Measurements from ENCODE around the gene UNK.
"Not testable (repeated sequence)": the region's sequence is repeated elsewhere in the genome, so short reads cannot be mapped to it uniquely, and the experiment has no call there.

Gene UNK

GRCh38 chr17:75853433-75853832, 68.8 kb downstream of the UNK start:
- DNase-seq (ENCODE audit: low read depth), result no peak

DNA sequence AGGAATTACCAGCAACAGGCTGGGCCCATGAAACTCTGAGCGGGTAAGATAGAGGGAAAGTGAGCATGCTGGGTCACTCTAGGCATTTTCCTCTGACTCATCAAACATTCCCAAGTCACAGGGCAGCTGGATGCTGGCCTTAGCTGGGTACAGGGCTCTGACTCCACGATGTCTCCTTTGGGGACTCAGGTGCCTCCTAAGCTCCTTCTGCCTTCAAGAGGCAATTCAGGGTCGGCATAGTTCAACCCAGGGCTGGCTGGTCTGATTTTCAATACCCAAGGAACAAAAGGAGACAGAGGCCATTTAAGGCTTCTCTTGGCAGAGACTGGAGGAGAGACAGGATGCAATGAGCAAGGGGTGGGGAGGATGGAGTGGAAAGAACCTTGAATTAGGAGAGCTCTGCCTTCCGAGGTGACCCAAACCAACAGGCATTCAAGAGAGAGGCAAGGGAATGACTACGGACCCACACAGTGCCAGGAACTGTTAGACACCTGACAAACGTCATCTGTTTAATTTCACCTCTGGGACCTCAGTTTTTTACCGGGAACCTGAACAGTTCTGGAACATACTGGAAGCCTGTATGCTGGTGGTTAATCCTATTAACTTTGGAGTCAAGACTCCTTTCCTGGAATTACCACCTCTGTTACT, 69.6 kb downstream of the UNK start:
- DNase-seq (ENCODE audit: low read depth), result no peak

GRCh38 chr17:75854881-75855309, 70.3 kb downstream of the UNK start:
- no peak for DNase-seq (ENCODE audit: low read depth)

GRCh38 chr17:75855310-75856061, 70.9 kb downstream of the UNK start, which contains the start of gene WBP2:
TSS of gene WBP2 (minus strand) at chr17:75855335. CDS start at chr17:75855297, 38 bp downstream.
- DNase-seq (ENCODE audit: low read depth), result peak; percentile 95

GRCh38 chr17:75856062-75856756, 71.6 kb downstream of the UNK start:
- DNase-seq (ENCODE audit: low read depth), result no peak

GRCh38 chr17:75859358-75859757, 74.8 kb downstream of the UNK start:
- DNase-seq (ENCODE audit: low read depth), result not testable (repeated sequence)

- no peak for DNase-seq (ENCODE audit: low read depth)
Observed at GRCh38 chr17:75861927-75862317, 77.3 kb downstream of the UNK start.

DNA sequence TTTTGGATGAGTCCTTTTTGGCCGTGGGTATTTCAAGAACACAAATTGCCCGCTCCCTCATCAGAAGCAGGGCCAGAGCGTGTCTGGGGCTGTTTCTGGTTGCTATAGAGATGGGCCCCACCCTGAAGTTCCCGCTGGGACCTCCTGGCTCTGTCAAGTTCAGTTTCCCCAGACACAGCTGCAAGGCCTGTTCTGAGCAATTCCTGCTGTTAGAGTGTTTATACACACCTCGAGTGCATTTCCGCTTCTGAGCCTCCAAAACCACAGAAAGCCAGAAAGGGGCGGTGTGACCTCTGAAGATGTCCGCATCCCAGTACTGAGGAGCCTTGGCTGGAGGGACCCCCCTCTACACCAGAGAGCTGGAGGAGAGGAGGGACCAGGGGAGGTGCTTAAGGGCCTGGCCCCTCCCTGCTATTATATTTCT, 79.9 kb downstream of the UNK start:
- no peak for DNase-seq (ENCODE audit: low read depth)

GRCh38 chr17:75864887-75865286, 80.3 kb downstream of the UNK start:
- not testable (repeated sequence) for DNase-seq (ENCODE audit: low read depth)

- not testable (repeated sequence) for DNase-seq (ENCODE audit: low read depth)
Observed at GRCh38 chr17:75865404-75866188, 81.0 kb downstream of the UNK start.

- not testable (repeated sequence) for DNase-seq (ENCODE audit: low read depth)
Observed at GRCh38 chr17:75868730-75869281, 84.2 kb downstream of the UNK start.

GRCh38 chr17:75869282-75870141, 84.9 kb downstream of the UNK start:
- DNase-seq (ENCODE audit: low read depth), result no peak

DNA sequence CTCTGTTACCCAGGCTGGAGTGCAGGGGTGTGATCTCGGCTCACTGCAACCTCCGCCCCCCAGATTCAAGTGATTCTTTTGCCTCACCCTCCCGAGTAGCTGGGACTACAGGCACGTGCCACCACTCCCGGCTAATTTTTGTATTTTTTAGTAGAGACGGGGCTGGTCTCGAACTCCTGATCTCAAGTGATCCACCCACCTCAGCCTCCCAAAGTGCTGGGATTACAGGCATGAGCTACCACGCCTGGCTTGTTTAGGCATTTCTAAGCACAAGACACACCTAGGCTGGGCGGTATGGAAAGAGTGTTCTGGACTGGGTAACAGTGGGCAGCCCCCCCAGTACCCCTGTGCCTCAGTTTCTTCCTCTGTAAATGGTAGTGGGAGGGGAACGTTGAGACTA, 85.6 kb downstream of the UNK start:
- not testable (repeated sequence) for DNase-seq (ENCODE audit: low read depth)

DNA sequence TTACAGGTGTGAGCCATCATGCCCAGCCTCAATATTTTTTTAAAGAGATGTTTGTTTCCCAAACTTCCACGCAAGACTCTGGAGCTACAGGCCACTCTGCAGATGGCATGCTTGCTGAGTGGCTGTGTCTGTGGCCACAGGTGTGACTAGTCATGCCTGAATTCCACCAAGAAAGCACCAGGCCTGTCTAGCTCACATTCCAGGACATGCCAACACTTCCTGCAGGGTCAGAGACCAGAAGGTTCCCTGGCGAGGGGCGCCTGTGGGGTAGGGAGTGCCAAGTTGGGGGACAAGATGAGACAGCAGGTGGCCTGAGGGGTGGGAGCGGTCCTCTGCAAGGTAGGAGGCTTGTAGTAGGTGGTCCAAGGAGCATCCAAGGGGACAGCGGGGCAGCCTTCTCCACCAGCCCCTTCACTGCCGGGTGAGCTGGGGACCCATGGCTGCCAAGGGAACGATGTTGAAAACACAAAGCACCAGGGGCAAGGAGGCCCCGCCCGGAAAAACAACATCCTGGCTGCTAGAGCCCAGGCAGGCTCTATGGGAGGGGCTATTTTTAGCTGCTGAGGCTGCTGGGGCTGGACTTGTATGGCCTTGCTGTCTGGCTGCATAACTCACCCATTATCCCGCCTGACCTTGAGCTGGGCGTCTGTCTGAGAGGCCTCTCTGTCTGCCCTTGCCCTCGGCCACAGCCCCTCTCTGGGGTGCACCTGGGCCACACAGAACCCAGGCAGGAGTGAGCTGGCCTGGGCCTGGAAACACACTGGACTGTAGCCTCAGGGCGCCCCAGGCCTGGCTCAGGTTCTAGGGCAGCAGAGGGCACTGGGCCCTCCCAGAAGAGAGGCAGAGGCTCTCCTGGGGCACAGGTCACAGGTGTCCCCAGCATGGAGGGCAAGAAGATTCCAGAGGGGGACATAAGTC, 88.1 kb downstream of the UNK start:
- DNase-seq (ENCODE audit: low read depth), result no peak

GRCh38 chr17:75873587-75874322, 89.1 kb downstream of the UNK start:
- DNase-seq (ENCODE audit: low read depth), result no peak

DNA sequence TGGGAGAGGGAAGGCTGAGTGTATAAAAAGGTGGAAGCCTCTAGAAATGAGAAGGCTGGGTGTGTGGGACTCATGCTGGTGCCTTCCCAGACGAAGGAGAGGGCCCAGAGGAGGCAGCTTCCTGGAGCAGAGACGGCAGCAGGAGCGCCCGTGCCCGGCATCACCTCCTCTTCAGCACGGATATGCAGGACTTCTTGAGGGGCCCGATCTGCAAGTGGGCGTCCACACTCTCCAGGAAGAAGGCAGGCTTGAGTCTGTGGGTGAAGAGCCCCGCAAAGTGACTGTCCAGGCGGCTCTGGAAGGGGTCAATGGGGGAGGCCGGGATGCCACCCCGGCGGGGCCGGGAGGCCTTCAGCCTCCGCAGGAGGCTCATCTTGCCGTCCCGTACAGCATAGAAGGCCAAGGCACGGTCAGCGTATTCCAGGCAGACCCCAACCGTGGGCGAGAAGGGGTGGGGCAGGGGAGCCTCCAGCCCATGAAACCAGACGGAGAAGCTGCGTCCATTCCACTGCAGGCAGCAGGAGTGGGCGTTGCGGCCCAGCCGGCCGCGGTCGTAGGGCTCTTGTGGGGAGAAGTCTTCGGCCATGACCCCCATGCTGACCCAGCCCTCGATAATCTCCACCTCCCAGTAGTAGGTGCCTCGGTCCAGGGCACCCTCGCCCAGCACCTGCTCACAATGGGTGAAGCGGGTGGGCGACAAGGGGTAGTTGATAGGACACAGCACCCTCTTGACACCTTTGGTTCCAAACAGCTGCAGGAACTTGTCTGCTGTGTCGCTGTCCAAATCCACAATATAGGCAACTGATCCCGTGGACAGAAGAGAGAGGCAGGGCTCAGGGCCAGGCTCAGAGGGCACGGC, 89.9 kb downstream of the UNK start:
- no peak for DNase-seq (ENCODE audit: low read depth)

Data from stimulated activated CD8-positive, alpha-beta memory T cell treated with anti-CD3 and anti-CD28 coated beads, Interleukin-4, amount 100 ng/mL, for 24 hours (primary cell).